Bronchial smooth muscle cell (primary cell): ENCODE results near the gene MARCHF3. TPM values are rescaled to one million over a fixed set of nuclear protein-coding genes. Genes with fewer than 3 reads are reported as not detected.

Experiments used
- total RNA-seq: library from RNA; depleted of rRNA; stranded (reverse); fragments of >200 nt; gene quantifications from 2 replicates; pipeline ENCODE4 v1.2.1, GENCODE V29; 2014

The MARCHF3 gene
- 5.0 and 6.4 TPM in 2 replicates for total RNA-seq

GRCh38 chr5:127030259-127031146, at the start of gene MARCHF3:
Gene MARCHF3, minus strand, starts transcription at chr5:127030558. Its CDS starts 112,387 bp downstream, at chr5:126918171.

GRCh38 chr5:127072861-127073846, 42.8 kb upstream of the MARCHF3 start, which contains the start of gene C5orf63:
Gene C5orf63, minus strand, starts transcription at chr5:127073502. Its CDS starts 14,507 bp downstream, at chr5:127058995.

Other genes starting within 250 kb of the MARCHF3 start
- 1.7 and 3.6 TPM in 2 replicates for gene C5orf63, start 42.9 kb upstream of the MARCHF3 start, total RNA-seq